IMR-90 (cell line): ENCODE results near the gene MFAP3L. TPM values are rescaled to one million over a fixed set of nuclear protein-coding genes. Genes with fewer than 3 reads are reported as not detected.

Source experiments
- ATAC-seq: fragments of 200-7000 bp; cut with Tn5 transposase; 2 replicates; pipeline ENCODE4 v1.9.1; 2020; ENCODE audit warnings: low read depth, mild to moderate bottlenecking, moderate library complexity
- BruUV-seq: library from RNA; stranded (reverse); fragments of 400-500 nt; replicated peaks from 2 replicates; lab custom pipeline; 2021; lab: Mats Ljungman, UMichigan
- CTCF ChIA-PET: fragments of 300-600 bp; formaldehyde crosslinking; extraction: SDS; loops from one replicate; lab custom pipeline; 2021; ENCODE audit warnings: antibody characterized with exemption; lab: Yijun Ruan, JAX
- POLR2A ChIA-PET: fragments of 300-600 bp; sonication (Branson Sonifier 250); formaldehyde crosslinking; loops from one replicate; lab custom pipeline; 2022; ENCODE audit warnings: antibody characterized with exemption; ENCODE audit not compliant: unreplicated experiment; lab: Charles Lee
- DNase-seq: peaks from one replicate; pipeline ENCODE4 v3.0.0; 2013
- H2AFZ ChIP-seq: replicated peaks from 2 replicates; pipeline ENCODE3; 2013; ENCODE audit warnings: low read length, mild to moderate bottlenecking; ENCODE audit not compliant: poor library complexity
- H2AK5ac ChIP-seq: 2 replicates; pipeline ENCODE4 v1.6.1; 2013; ENCODE audit warnings: low read depth, low read length, inconsistent platforms
- H2AK9ac ChIP-seq: replicated peaks from 2 replicates; pipeline ENCODE3; 2013; ENCODE audit warnings: mild to moderate bottlenecking, low read depth, low read length, moderate library complexity; ENCODE audit not compliant: poor library complexity
- H2BK120ac ChIP-seq: 2 replicates; pipeline ENCODE4 v1.6.1; 2013; ENCODE audit warnings: low read depth, low read length, inconsistent platforms
- H2BK15ac ChIP-seq: 3 replicates; pipeline ENCODE4 v1.6.1; 2013; ENCODE audit warnings: low read depth, low read length, inconsistent platforms
- H2BK20ac ChIP-seq: 2 replicates; pipeline ENCODE4 v1.6.1; 2013; ENCODE audit warnings: low read depth, mild to moderate bottlenecking, inconsistent platforms, low read length, moderate library complexity
- H2BK5ac ChIP-seq: 2 replicates; pipeline ENCODE4 v1.6.1; 2013; ENCODE audit warnings: mild to moderate bottlenecking, low read depth, low read length, inconsistent platforms; ENCODE audit not compliant: poor library complexity, severe bottlenecking
- H3K14ac ChIP-seq: replicated peaks from 2 replicates; pipeline ENCODE4 v1.6.1; 2013; ENCODE audit warnings: low read depth, low read length, inconsistent platforms
- H3K18ac ChIP-seq: 2 replicates; pipeline ENCODE4 v1.6.1; 2013; ENCODE audit warnings: low read depth, low read length, control low read depth
- H3K23ac ChIP-seq: 2 replicates; pipeline ENCODE4 v1.6.1; 2013; ENCODE audit warnings: low read depth, low read length, inconsistent platforms
- H3K27ac ChIP-seq: 2 replicates; pipeline ENCODE4 v1.5.1; 2013; ENCODE audit warnings: mild to moderate bottlenecking, control low read depth, low read length; ENCODE audit not compliant: insufficient read depth
- H3K27me3 ChIP-seq: 2 replicates; pipeline ENCODE4 v1.6.1; 2013; ENCODE audit warnings: low read length; ENCODE audit not compliant: control insufficient read depth, insufficient read depth
- H3K36me3 ChIP-seq: 2 replicates; pipeline ENCODE4 v1.6.1; 2013; ENCODE audit warnings: low read length, mixed read lengths; ENCODE audit not compliant: control insufficient read depth, insufficient read depth
- H3K4ac ChIP-seq: 2 replicates; pipeline ENCODE4 v1.6.1; 2013; ENCODE audit warnings: low read depth, low read length, inconsistent platforms
- H3K4me1 ChIP-seq: 2 replicates; pipeline ENCODE4 v1.6.1; 2013; ENCODE audit warnings: low read length, mixed read lengths; ENCODE audit not compliant: control insufficient read depth, insufficient read depth
- H3K4me2 ChIP-seq: 2 replicates; pipeline ENCODE4 v1.6.1; 2013; ENCODE audit warnings: low read depth, mild to moderate bottlenecking, control low read depth, low read length, moderate library complexity
- H3K4me3 ChIP-seq: 2 replicates; pipeline ENCODE4 v1.5.1; 2013; ENCODE audit warnings: low read depth, mild to moderate bottlenecking, control low read depth, low read length, moderate library complexity; ENCODE audit not compliant: insufficient read depth
- H3K56ac ChIP-seq: 2 replicates; pipeline ENCODE4 v1.6.1; 2013; ENCODE audit warnings: low read length, inconsistent platforms; ENCODE audit not compliant: insufficient read depth; ENCODE audit errors: extremely low read depth
- H3K79me1 ChIP-seq, 2 experiments: 2 replicates each; pipeline ENCODE4 v1.6.1; 2013; ENCODE audit warnings: low read length in 2 of 2, inconsistent platforms in 1 of 2, low read depth in 1 of 2
- H3K9ac ChIP-seq: 2 replicates; pipeline ENCODE4 v1.6.1; 2013; ENCODE audit warnings: low read depth, low read length, control low read depth
- H3K9me1 ChIP-seq: 2 replicates; pipeline ENCODE4 v1.6.1; 2013; ENCODE audit warnings: low read length, inconsistent platforms; ENCODE audit not compliant: insufficient read depth
- H3K9me3 ChIP-seq: 2 replicates; pipeline ENCODE4 v1.6.1; 2013; ENCODE audit warnings: low read length; ENCODE audit not compliant: control insufficient read depth, insufficient read depth
- H4K20me1 ChIP-seq: 2 replicates; pipeline ENCODE4 v1.6.1; 2013; ENCODE audit warnings: low read length, inconsistent platforms; ENCODE audit not compliant: insufficient read depth
- H4K5ac ChIP-seq: 2 replicates; pipeline ENCODE4 v1.6.1; 2013; ENCODE audit warnings: mild to moderate bottlenecking, low read depth, low read length, control low read depth
- H4K8ac ChIP-seq, 2 experiments: 2 replicates each; pipeline ENCODE4 v1.6.1; 2013; ENCODE audit warnings: low read depth in 2 of 2, low read length in 2 of 2, control low read depth in 1 of 2, inconsistent platforms in 1 of 2
- H4K91ac ChIP-seq: 2 replicates; pipeline ENCODE4 v1.6.1; 2013; ENCODE audit warnings: low read depth, low read length, inconsistent platforms; ENCODE audit not compliant: insufficient read depth
- BHLHE40 ChIP-seq: fragments of 150-350 bp; IDR thresholded peaks from 2 replicates; pipeline ENCODE4 v1.6.1; 2016; ENCODE audit warnings: mild to moderate bottlenecking, low read depth, low read length
- CEBPB ChIP-seq: IDR thresholded peaks from 2 replicates; pipeline ENCODE4 v1.6.1; 2012; ENCODE audit warnings: low read depth, low read length, improper control_type of control experiment
- CHD1 ChIP-seq: IDR thresholded peaks from 2 replicates; pipeline ENCODE4 v1.6.1; 2012; ENCODE audit warnings: low read depth, low read length, improper control_type of control experiment
- FOS ChIP-seq: fragments of 150-350 bp; IDR thresholded peaks from 2 replicates; pipeline ENCODE4 v1.6.1; 2016; ENCODE audit warnings: low read depth, low read length
- MAFK ChIP-seq: IDR thresholded peaks from 2 replicates; pipeline ENCODE4 v1.6.1; 2012; ENCODE audit warnings: low read depth, low read length, improper control_type of control experiment
- MAZ ChIP-seq: IDR thresholded peaks from 2 replicates; pipeline ENCODE4 v1.6.1; 2012; ENCODE audit warnings: low read depth, mild to moderate bottlenecking, low read length, improper control_type of control experiment, moderate library complexity, borderline replicate concordance
- MXI1 ChIP-seq: IDR thresholded peaks from 2 replicates; pipeline ENCODE4 v1.6.1; 2012; ENCODE audit warnings: low read depth, mild to moderate bottlenecking, low read length, moderate library complexity, borderline replicate concordance
- NFE2L2 ChIP-seq: fragments of 150-350 bp; IDR thresholded peaks from 2 replicates; pipeline ENCODE4 v1.6.1; 2016; ENCODE audit warnings: low read depth, mild to moderate bottlenecking, low read length
- POLR2A ChIP-seq: IDR thresholded peaks from 2 replicates; pipeline ENCODE4 v1.6.1; 2012; ENCODE audit warnings: mild to moderate bottlenecking, low read depth, low read length
- RAD21 ChIP-seq: IDR thresholded peaks from 2 replicates; pipeline ENCODE4 v1.6.1; 2012; ENCODE audit warnings: low read length, improper control_type of control experiment
- RCOR1 ChIP-seq: IDR thresholded peaks from 2 replicates; pipeline ENCODE4 v1.6.1; 2012; ENCODE audit warnings: mild to moderate bottlenecking, low read length, improper control_type of control experiment; ENCODE audit not compliant: insufficient replicate concordance
- RFX5 ChIP-seq: IDR thresholded peaks from 2 replicates; pipeline ENCODE4 v1.8.0; 2012; ENCODE audit warnings: low read depth, mild to moderate bottlenecking, low read length, moderate library complexity
- SMC3 ChIP-seq: fragments of 150-350 bp; IDR thresholded peaks from 2 replicates; pipeline ENCODE4 v1.6.1; 2016; ENCODE audit warnings: low read depth, mild to moderate bottlenecking, antibody characterized with exemption, low read length, moderate library complexity
- WGBS, 2 experiments: methylation state at CpG; one replicate each; pipeline versions ENCODE4 v1.1.5 to v1.1.7; 2013; ENCODE audit warnings: missing lambda C conversion rate in 2 of 2; ENCODE audit not compliant: insufficient read length in 1 of 2; ENCODE audit errors: extremely low coverage in 2 of 2; 5-methylcytosine and 5-hydroxymethylcytosine counted together
- dilution Hi-C: fragments of 300-500 bp; cut with HindIII; formaldehyde crosslinking; loops from one replicate; pipeline ENCODE4 v1.14.3; 2018; ENCODE audit warnings: low sequenced_read_pairs; ENCODE audit not compliant: unreplicated experiment
- in situ Hi-C: fragments of 300-500 bp; cut with MboI; formaldehyde crosslinking; loops from 3 replicates; pipeline ENCODE4 v1.14.3; 2019; ENCODE audit warnings: low sequenced_read_pairs, inconsistent platforms, mixed read lengths
- intact Hi-C: fragments of 100-400 bp; cut with micrococcal nuclease; formaldehyde crosslinking; loops from 2 replicates; pipeline ENCODE4 v1.10.0; 2022
- polyA plus RNA-seq, 3 experiments: library from polyadenylated mRNA; depleted of rRNA; stranded (reverse); fragments of >200 nt; gene quantifications; 2 replicates each; pipeline ENCODE4 v1.2.3, GENCODE V29; 2012; ENCODE audit warnings: low replicate concordance in 1 of 3
- total RNA-seq: library from RNA; depleted of rRNA; stranded (reverse); fragments of >200 nt; gene quantifications from 2 replicates; pipeline ENCODE4 v1.2.3, GENCODE V29; 2012
- TF ChIP-seq, protein P1 (sequence below): conservative IDR thresholded peaks from 2 replicates; pipeline ENCODE4 v1.5.1; 2012; ENCODE audit warnings: mild to moderate bottlenecking, low read depth, low read length, improper control_type of control experiment
- TF ChIP-seq, protein P2 (sequence below): fragments of 150-350 bp; IDR thresholded peaks from 2 replicates; pipeline ENCODE4 v1.6.1; 2017; ENCODE audit warnings: mild to moderate bottlenecking, antibody characterized with exemption, low read length, low read depth
- TF ChIP-seq, protein P3 (sequence below): fragments of 150-350 bp; IDR thresholded peaks from 2 replicates; pipeline ENCODE4 v1.6.1; 2016; ENCODE audit warnings: low read depth, mild to moderate bottlenecking, low read length, moderate library complexity, borderline replicate concordance

Gene MFAP3L
- total and polyA plus RNA-seq, 2 of the 4 experiments (the other 2 are of a cell fraction): 0.22 to 0.36 TPM

DNA sequence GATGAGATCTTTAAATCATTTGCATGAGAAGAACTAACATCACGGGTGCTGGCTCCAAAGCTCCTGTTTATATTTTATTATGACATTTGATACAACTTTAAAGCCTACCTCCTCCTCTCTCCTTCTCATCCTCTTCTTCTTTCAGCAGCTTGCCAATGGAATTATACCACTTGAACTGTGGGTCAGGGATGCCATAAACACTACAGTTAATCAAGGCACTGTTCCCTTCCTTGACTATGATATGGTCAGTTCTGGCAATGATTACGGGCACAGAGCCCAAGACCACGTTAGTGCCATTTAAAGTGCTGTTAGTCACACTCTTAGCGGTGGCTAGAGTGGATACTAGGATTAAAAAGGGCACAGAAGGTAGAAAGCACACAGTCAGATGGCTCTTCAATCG lies 20.7 kb downstream of the MFAP3L start:
- Histone ChIP-seq H3K27ac (no peak overlapping the region), H3K27me3 (no peaks in the 10 kb centered on the region), H3K4ac (no peak overlapping the region), H2BK120ac (no peak overlapping the region), H3K23ac (no peak overlapping the region), H3K9me1 (no peaks in the 10 kb centered on the region), H2BK5ac (no peak overlapping the region), H3K9me3 (no peaks in the 10 kb centered on the region), H3K79me1 (no peaks in the 10 kb centered on the region), H3K36me3 (no peaks in the 10 kb centered on the region), H2AFZ (no peak overlapping the region), H2BK20ac (no peak overlapping the region), H3K56ac (no peak overlapping the region), H4K8ac (no peak overlapping the region), H3K4me2 (no peak overlapping the region), H3K4me3 (no peak overlapping the region), H4K5ac (no peak overlapping the region), H3K9ac (no peak overlapping the region), H2BK15ac (no peak overlapping the region), H4K20me1 (no peaks in the 10 kb centered on the region), H2AK5ac (no peak overlapping the region), H3K4me1 (no peaks in the 10 kb centered on the region), H3K14ac (no peak overlapping the region), H2AK9ac (no peak overlapping the region), H3K18ac (no peak overlapping the region), H4K91ac (no peak overlapping the region)
- POLR2A ChIA-PET: no interaction called here
- DNase-seq (no peak), ATAC-seq (no peak)
- WGBS, 2 experiments: no CpG with 5 or more reads among the region's 5 CpGs
- BruUV-seq: no TSS peak
- intact Hi-C loops: no loop called here
- in situ Hi-C loops: no loop called here
- CTCF ChIA-PET: no interaction called here
- TF ChIP-seq POLR2A: no peak
- no peak for TF ChIP-seq MAFK
- no peak for TF ChIP-seq RCOR1
- TF ChIP-seq, protein P1, sequence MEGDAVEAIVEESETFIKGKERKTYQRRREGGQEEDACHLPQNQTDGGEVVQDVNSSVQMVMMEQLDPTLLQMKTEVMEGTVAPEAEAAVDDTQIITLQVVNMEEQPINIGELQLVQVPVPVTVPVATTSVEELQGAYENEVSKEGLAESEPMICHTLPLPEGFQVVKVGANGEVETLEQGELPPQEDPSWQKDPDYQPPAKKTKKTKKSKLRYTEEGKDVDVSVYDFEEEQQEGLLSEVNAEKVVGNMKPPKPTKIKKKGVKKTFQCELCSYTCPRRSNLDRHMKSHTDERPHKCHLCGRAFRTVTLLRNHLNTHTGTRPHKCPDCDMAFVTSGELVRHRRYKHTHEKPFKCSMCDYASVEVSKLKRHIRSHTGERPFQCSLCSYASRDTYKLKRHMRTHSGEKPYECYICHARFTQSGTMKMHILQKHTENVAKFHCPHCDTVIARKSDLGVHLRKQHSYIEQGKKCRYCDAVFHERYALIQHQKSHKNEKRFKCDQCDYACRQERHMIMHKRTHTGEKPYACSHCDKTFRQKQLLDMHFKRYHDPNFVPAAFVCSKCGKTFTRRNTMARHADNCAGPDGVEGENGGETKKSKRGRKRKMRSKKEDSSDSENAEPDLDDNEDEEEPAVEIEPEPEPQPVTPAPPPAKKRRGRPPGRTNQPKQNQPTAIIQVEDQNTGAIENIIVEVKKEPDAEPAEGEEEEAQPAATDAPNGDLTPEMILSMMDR: no peak
- no peak for TF ChIP-seq CEBPB
- TF ChIP-seq CHD1: no peak
- TF ChIP-seq, protein P2, sequence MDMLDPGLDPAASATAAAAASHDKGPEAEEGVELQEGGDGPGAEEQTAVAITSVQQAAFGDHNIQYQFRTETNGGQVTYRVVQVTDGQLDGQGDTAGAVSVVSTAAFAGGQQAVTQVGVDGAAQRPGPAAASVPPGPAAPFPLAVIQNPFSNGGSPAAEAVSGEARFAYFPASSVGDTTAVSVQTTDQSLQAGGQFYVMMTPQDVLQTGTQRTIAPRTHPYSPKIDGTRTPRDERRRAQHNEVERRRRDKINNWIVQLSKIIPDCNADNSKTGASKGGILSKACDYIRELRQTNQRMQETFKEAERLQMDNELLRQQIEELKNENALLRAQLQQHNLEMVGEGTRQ: no peak
- TF ChIP-seq NFE2L2: no peak
- TF ChIP-seq FOS: no peak
- no peak for TF ChIP-seq RAD21
- TF ChIP-seq, protein P3, sequence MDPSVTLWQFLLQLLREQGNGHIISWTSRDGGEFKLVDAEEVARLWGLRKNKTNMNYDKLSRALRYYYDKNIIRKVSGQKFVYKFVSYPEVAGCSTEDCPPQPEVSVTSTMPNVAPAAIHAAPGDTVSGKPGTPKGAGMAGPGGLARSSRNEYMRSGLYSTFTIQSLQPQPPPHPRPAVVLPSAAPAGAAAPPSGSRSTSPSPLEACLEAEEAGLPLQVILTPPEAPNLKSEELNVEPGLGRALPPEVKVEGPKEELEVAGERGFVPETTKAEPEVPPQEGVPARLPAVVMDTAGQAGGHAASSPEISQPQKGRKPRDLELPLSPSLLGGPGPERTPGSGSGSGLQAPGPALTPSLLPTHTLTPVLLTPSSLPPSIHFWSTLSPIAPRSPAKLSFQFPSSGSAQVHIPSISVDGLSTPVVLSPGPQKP: no peak
- TF ChIP-seq BHLHE40: no peak
- TF ChIP-seq RFX5: no peak
- TF ChIP-seq SMC3: no peak
- no peak for TF ChIP-seq MAZ
- TF ChIP-seq MXI1: no peak
- dilution Hi-C loops: no loop called here
